ENCODE data around the gene SPTBN1.

Gene SPTBN1

GRCh38 chr2:54605836-54606235, 149.7 kb downstream of the SPTBN1 start:
- Histone ChIP-seq H3K4me3 (ENCODE audit: low read depth in 1 of 2, low read length in 2 of 2) (no peak overlapping the region), H3K27me3 (ENCODE audit: low read depth, low read length) (no peaks in the 10 kb centered on the region), H3K9me3 (ENCODE audit: control insufficient read depth in 1 of 2, low read length in 2 of 2) (no peaks in the 10 kb centered on the region), H3K36me3 (ENCODE audit: control insufficient read depth in 1 of 2, insufficient read depth in 2 of 2, low read length in 2 of 2) (no peaks in the 10 kb centered on the region), H3K27ac (ENCODE audit: low read length) (no peak overlapping the region), H3K4me1 (ENCODE audit: control insufficient read depth in 1 of 2, insufficient read depth in 2 of 2, low read length in 2 of 2) (peaks cover 38 to 69% of the 10 kb centered on the region in 2 donors)

- H3K36me3 ChIP-seq (ENCODE audit: control insufficient read depth in 1 of 2, insufficient read depth in 2 of 2, low read length in 2 of 2): no peaks in the 10 kb centered on the region
- H3K4me3 ChIP-seq (ENCODE audit: low read depth in 1 of 2, low read length in 2 of 2): no peak overlapping the region
- H3K27ac ChIP-seq (ENCODE audit: low read length): no peak overlapping the region
- H3K4me1 ChIP-seq (ENCODE audit: control insufficient read depth in 1 of 2, insufficient read depth in 2 of 2, low read length in 2 of 2): peaks cover 32 to 62% of the 10 kb centered on the region in 2 donors
- H3K27me3 ChIP-seq (ENCODE audit: low read depth, low read length): no peaks in the 10 kb centered on the region
- H3K9me3 ChIP-seq (ENCODE audit: control insufficient read depth in 1 of 2, low read length in 2 of 2): no peaks in the 10 kb centered on the region
Observed at GRCh38 chr2:54606393-54606958, 150.3 kb downstream of the SPTBN1 start.

GRCh38 chr2:54608224-54608623, 152.1 kb downstream of the SPTBN1 start:
- no peak overlapping the region for H3K4me3 ChIP-seq (ENCODE audit: low read depth in 1 of 2, low read length in 2 of 2)
- no peak overlapping the region for H3K27ac ChIP-seq (ENCODE audit: low read length)
- no peaks in the 10 kb centered on the region for H3K27me3 ChIP-seq (ENCODE audit: low read depth, low read length)
- H3K4me1 ChIP-seq (ENCODE audit: control insufficient read depth in 1 of 2, insufficient read depth in 2 of 2, low read length in 2 of 2): peaks cover 21 to 52% of the 10 kb centered on the region in 2 donors
- H3K9me3 ChIP-seq (ENCODE audit: control insufficient read depth in 1 of 2, low read length in 2 of 2): no peaks in the 10 kb centered on the region
- H3K36me3 ChIP-seq (ENCODE audit: control insufficient read depth in 1 of 2, insufficient read depth in 2 of 2, low read length in 2 of 2): peaks cover 8 to 12% of the 10 kb centered on the region in 2 donors

GRCh38 chr2:54609241-54609640, 153.1 kb downstream of the SPTBN1 start:
- Histone ChIP-seq H3K27ac (ENCODE audit: low read length) (no peak overlapping the region), H3K9me3 (ENCODE audit: control insufficient read depth in 1 of 2, low read length in 2 of 2) (no peaks in the 10 kb centered on the region), H3K27me3 (ENCODE audit: low read depth, low read length) (no peaks in the 10 kb centered on the region), H3K4me3 (ENCODE audit: low read depth in 1 of 2, low read length in 2 of 2) (no peak overlapping the region), H3K4me1 (ENCODE audit: control insufficient read depth in 1 of 2, insufficient read depth in 2 of 2, low read length in 2 of 2) (peaks cover 12 to 51% of the 10 kb centered on the region in 2 donors), H3K36me3 (ENCODE audit: control insufficient read depth in 1 of 2, insufficient read depth in 2 of 2, low read length in 2 of 2) (peaks cover 8 to 12% of the 10 kb centered on the region in 2 donors)

GRCh38 chr2:54609647-54610046, 153.5 kb downstream of the SPTBN1 start:
- no peaks in the 10 kb centered on the region for H3K27me3 ChIP-seq (ENCODE audit: low read depth, low read length)
- peaks cover 8 to 47% of the 10 kb centered on the region in 2 donors for H3K4me1 ChIP-seq (ENCODE audit: control insufficient read depth in 1 of 2, insufficient read depth in 2 of 2, low read length in 2 of 2)
- H3K4me3 ChIP-seq (ENCODE audit: low read depth in 1 of 2, low read length in 2 of 2): no peak overlapping the region
- no peaks in the 10 kb centered on the region for H3K9me3 ChIP-seq (ENCODE audit: control insufficient read depth in 1 of 2, low read length in 2 of 2)
- no peak overlapping the region for H3K27ac ChIP-seq (ENCODE audit: low read length)
- peaks cover 8 to 12% of the 10 kb centered on the region in 2 donors for H3K36me3 ChIP-seq (ENCODE audit: control insufficient read depth in 1 of 2, insufficient read depth in 2 of 2, low read length in 2 of 2)

GRCh38 chr2:54610700-54611099, 154.6 kb downstream of the SPTBN1 start:
- Histone ChIP-seq H3K4me3 (ENCODE audit: low read depth in 1 of 2, low read length in 2 of 2) (no peak overlapping the region), H3K9me3 (ENCODE audit: control insufficient read depth in 1 of 2, low read length in 2 of 2) (no peaks in the 10 kb centered on the region), H3K27ac (ENCODE audit: low read length) (no peak overlapping the region), H3K36me3 (ENCODE audit: control insufficient read depth in 1 of 2, insufficient read depth in 2 of 2, low read length in 2 of 2) (peaks cover 8 to 17% of the 10 kb centered on the region in 2 donors), H3K27me3 (ENCODE audit: low read depth, low read length) (no peaks in the 10 kb centered on the region), H3K4me1 (ENCODE audit: control insufficient read depth in 1 of 2, insufficient read depth in 2 of 2, low read length in 2 of 2) (peaks cover 0 to 37% of the 10 kb centered on the region in 2 donors)

GRCh38 chr2:54611830-54612545, 155.9 kb downstream of the SPTBN1 start:
- Histone ChIP-seq H3K27me3 (ENCODE audit: low read depth, low read length) (no peaks in the 10 kb centered on the region), H3K4me1 (ENCODE audit: control insufficient read depth in 1 of 2, insufficient read depth in 2 of 2, low read length in 2 of 2) (peaks cover 0 to 25% of the 10 kb centered on the region in 2 donors), H3K9me3 (ENCODE audit: control insufficient read depth in 1 of 2, low read length in 2 of 2) (no peaks in the 10 kb centered on the region), H3K36me3 (ENCODE audit: control insufficient read depth in 1 of 2, insufficient read depth in 2 of 2, low read length in 2 of 2) (peaks cover 8 to 29% of the 10 kb centered on the region in 2 donors), H3K27ac (ENCODE audit: low read length) (no peak overlapping the region), H3K4me3 (ENCODE audit: low read depth in 1 of 2, low read length in 2 of 2) (no peak overlapping the region)

- Histone ChIP-seq H3K4me1 (ENCODE audit: control insufficient read depth in 1 of 2, insufficient read depth in 2 of 2, low read length in 2 of 2) (peaks cover 5 to 37% of the 10 kb centered on the region in 2 donors), H3K9me3 (ENCODE audit: control insufficient read depth in 1 of 2, low read length in 2 of 2) (no peaks in the 10 kb centered on the region), H3K27ac (ENCODE audit: low read length) (no peak overlapping the region), H3K27me3 (ENCODE audit: low read depth, low read length) (no peaks in the 10 kb centered on the region), H3K36me3 (ENCODE audit: control insufficient read depth in 1 of 2, insufficient read depth in 2 of 2, low read length in 2 of 2) (peaks cover 14 to 41% of the 10 kb centered on the region in 2 donors), H3K4me3 (ENCODE audit: low read depth in 1 of 2, low read length in 2 of 2) (no peak overlapping the region)
Observed at GRCh38 chr2:54613386-54613785, 157.3 kb downstream of the SPTBN1 start.

GRCh38 chr2:54613794-54614257, 157.7 kb downstream of the SPTBN1 start:
- Histone ChIP-seq H3K27ac (ENCODE audit: low read length) (no peak overlapping the region), H3K27me3 (ENCODE audit: low read depth, low read length) (no peaks in the 10 kb centered on the region), H3K9me3 (ENCODE audit: control insufficient read depth in 1 of 2, low read length in 2 of 2) (no peaks in the 10 kb centered on the region), H3K4me1 (ENCODE audit: control insufficient read depth in 1 of 2, insufficient read depth in 2 of 2, low read length in 2 of 2) (peaks cover 10 to 41% of the 10 kb centered on the region in 2 donors), H3K4me3 (ENCODE audit: low read depth in 1 of 2, low read length in 2 of 2) (no peak overlapping the region), H3K36me3 (ENCODE audit: control insufficient read depth in 1 of 2, insufficient read depth in 2 of 2, low read length in 2 of 2) (peaks cover 14 to 45% of the 10 kb centered on the region in 2 donors)

- H3K27ac ChIP-seq (ENCODE audit: low read length): no peak overlapping the region
- H3K36me3 ChIP-seq (ENCODE audit: control insufficient read depth in 1 of 2, insufficient read depth in 2 of 2, low read length in 2 of 2): peaks cover 14 to 45% of the 10 kb centered on the region in 2 donors
- H3K4me3 ChIP-seq (ENCODE audit: low read depth in 1 of 2, low read length in 2 of 2): no peak overlapping the region
- H3K9me3 ChIP-seq (ENCODE audit: control insufficient read depth in 1 of 2, low read length in 2 of 2): no peaks in the 10 kb centered on the region
- peaks cover 13 to 38% of the 10 kb centered on the region in 2 donors for H3K4me1 ChIP-seq (ENCODE audit: control insufficient read depth in 1 of 2, insufficient read depth in 2 of 2, low read length in 2 of 2)
- H3K27me3 ChIP-seq (ENCODE audit: low read depth, low read length): no peaks in the 10 kb centered on the region
Observed at GRCh38 chr2:54614819-54615218, 158.7 kb downstream of the SPTBN1 start.

GRCh38 chr2:54615832-54616534, 159.9 kb downstream of the SPTBN1 start:
- H3K4me3 ChIP-seq (ENCODE audit: low read depth in 1 of 2, low read length in 2 of 2): no peak overlapping the region
- H3K9me3 ChIP-seq (ENCODE audit: control insufficient read depth in 1 of 2, low read length in 2 of 2): no peaks in the 10 kb centered on the region
- no peaks in the 10 kb centered on the region for H3K27me3 ChIP-seq (ENCODE audit: low read depth, low read length)
- no peak overlapping the region for H3K27ac ChIP-seq (ENCODE audit: low read length)
- H3K4me1 ChIP-seq (ENCODE audit: control insufficient read depth in 1 of 2, insufficient read depth in 2 of 2, low read length in 2 of 2): peaks cover 13 to 37% of the 10 kb centered on the region in 2 donors
- H3K36me3 ChIP-seq (ENCODE audit: control insufficient read depth in 1 of 2, insufficient read depth in 2 of 2, low read length in 2 of 2): peaks cover 15 to 50% of the 10 kb centered on the region in 2 donors

Data from muscle layer of duodenum (tissue), 2 donors.